Stimulated activated CD8-positive, alpha-beta memory T cell treated with anti-CD3 and anti-CD28 coated beads, Interleukin-15, amount 100 ng/mL, for 4 hours (primary cell): ENCODE results near the gene PHAF1.

Experiments used
- DNase-seq, 2 donors: peaks; one replicate each; pipeline ENCODE4 v3.0.0-alpha.2; 2020; ENCODE audit warnings: low read depth in 2 of 2

The PHAF1 gene

GRCh38 chr16:67147437-67148140 lies 37.8 kb downstream of the PHAF1 start:
- no peak for DNase-seq

GRCh38 chr16:67148221-67148620 lies 38.5 kb downstream of the PHAF1 start:
- no peak for DNase-seq

GRCh38 chr16:67148656-67149275 lies 39.0 kb downstream of the PHAF1 start:
- no peak for DNase-seq

GRCh38 chr16:67149276-67150046 lies 39.7 kb downstream of the PHAF1 start:
- DNase-seq, result no peak

GRCh38 chr16:67150047-67150832 lies 40.5 kb downstream of the PHAF1 start:
- peak; percentile 44 to 47 for DNase-seq

- no peak for DNase-seq
These were observed 41.2 kb downstream of the PHAF1 start, which contains the start of gene B3GNT9 for GRCh38 chr16:67150833-67151396. B3GNT9 (minus strand) TSS chr16:67150998; CDS start chr16:67150485, 513 bp downstream.

- no peak for DNase-seq
These were observed 41.8 kb downstream of the PHAF1 start for GRCh38 chr16:67151431-67152097.

GRCh38 chr16:67154578-67155294 lies 45.0 kb downstream of the PHAF1 start:
- DNase-seq, result no peak

- peak in 1 of 2 donors; percentile 54 for DNase-seq
These were observed 45.8 kb downstream of the PHAF1 start for GRCh38 chr16:67155295-67156142.

GRCh38 chr16:67156143-67156844 lies 46.6 kb downstream of the PHAF1 start:
- DNase-seq, result no peak

- no peak for DNase-seq
These were observed 47.5 kb downstream of the PHAF1 start for GRCh38 chr16:67157106-67157748.

- DNase-seq, result no peak
These were observed 48.3 kb downstream of the PHAF1 start for GRCh38 chr16:67157892-67158635.

- DNase-seq, result peak; percentile 65 to 67
These were observed 49.2 kb downstream of the PHAF1 start for GRCh38 chr16:67158637-67159600.

GRCh38 chr16:67161595-67162058 lies 51.9 kb downstream of the PHAF1 start:
- no peak for DNase-seq

- DNase-seq, result no peak
These were observed 52.9 kb downstream of the PHAF1 start for GRCh38 chr16:67162506-67163163.
